NCI-H510A treated with DMSO at 0.1 percent for 48 hours (cell line): ENCODE measurements around the gene FLVCR1.
"Not testable (repeated sequence)": the region's sequence is repeated elsewhere in the genome, so short reads cannot be mapped to it uniquely, and the experiment has no call there.

ENCODE experiments used
- DNase-seq: peaks from one replicate; lab custom pipeline; 2025; lab: John Stamatoyannopoulos, UW

The FLVCR1 gene

DNA sequence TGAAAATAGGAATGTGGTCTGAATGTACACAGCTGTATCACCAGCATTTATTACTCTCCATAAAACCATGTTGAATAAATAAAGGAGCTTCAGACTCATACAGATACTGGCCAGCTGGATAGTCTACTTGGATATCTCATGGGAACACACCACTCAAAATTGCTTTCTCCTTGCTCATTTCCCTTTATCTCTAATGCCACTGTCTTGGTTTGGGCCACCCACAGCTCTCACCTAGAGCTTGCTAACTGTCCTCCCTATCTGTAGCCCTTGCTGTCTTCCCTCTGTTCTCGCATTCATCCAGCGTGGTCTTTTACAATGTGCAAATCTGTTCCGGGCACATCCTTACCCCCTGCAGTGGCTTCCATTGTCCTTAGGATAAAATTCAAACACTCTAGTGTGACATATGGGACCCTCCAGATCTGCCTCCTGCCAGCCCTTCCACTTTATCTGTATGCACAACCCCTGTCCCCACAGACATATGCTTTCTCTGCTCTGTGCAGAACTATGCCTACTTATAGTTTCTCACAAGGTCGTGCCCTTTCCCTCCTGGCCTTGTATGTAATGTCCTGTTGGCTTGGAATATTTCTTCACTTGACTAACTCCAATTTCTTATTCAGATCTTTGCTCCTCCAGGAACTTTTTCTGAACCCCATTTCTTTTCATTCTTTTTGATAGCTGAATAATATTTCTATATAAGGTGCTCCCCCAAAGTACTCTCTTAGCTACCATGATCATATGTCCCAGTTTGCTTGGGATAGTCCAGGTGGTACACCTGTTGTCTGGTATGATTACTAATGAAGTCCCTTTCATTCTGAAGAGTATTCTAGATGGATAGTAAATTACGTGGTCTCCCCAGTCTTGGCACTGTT, 2.9 kb downstream of the FLVCR1 start:
- no peak for DNase-seq

- DNase-seq = no peak
Observed at GRCh38 chr1:212862111-212862690, 4.1 kb downstream of the FLVCR1 start.

GRCh38 chr1:212863345-212863744, 5.3 kb downstream of the FLVCR1 start:
- DNase-seq = not testable (repeated sequence)

- no peak for DNase-seq
Observed at GRCh38 chr1:212864201-212864600, 6.1 kb downstream of the FLVCR1 start.

DNA sequence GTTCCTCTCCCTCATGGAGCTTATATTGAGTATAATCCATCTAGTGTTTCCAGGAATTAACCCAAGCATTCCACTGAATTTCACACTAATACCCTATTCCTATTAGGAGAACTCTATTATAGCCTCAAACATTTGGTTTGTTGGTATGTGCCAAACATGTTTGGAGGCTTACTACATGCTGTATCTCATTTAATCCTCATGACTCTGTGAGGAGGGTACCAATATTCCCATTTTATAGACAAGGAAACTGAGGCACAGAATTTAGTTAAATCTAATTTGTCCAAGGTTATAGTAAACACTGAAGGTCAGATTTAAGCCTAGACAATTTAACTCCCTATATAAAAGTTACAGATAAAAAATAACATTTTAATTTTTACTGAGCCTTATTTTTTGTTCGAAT, 9.1 kb downstream of the FLVCR1 start:
- no peak for DNase-seq

DNA sequence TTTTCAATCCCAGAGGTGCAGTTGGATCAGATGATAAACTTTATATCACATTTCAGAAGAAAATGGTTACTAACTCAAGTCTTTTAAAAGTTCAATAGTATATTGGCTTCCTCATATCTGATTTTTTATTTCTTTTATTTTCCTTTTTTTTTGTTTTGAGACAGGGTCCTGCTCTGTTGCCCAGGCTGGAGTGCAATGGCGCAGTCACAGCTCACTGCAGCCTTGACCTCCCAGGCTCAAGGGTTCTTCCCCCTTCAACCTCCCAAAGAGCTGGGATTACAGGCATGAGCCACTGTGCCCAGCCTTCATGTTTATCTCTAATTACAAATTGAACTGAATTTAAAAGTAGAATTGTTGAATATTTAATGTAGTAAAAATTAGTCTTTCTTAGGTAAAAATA, 13.9 kb downstream of the FLVCR1 start:
- DNase-seq = no peak

GRCh38 chr1:212873518-212873917, 15.4 kb downstream of the FLVCR1 start:
- no peak for DNase-seq

GRCh38 chr1:212878418-212878817, 20.3 kb downstream of the FLVCR1 start:
- DNase-seq = no peak

DNA sequence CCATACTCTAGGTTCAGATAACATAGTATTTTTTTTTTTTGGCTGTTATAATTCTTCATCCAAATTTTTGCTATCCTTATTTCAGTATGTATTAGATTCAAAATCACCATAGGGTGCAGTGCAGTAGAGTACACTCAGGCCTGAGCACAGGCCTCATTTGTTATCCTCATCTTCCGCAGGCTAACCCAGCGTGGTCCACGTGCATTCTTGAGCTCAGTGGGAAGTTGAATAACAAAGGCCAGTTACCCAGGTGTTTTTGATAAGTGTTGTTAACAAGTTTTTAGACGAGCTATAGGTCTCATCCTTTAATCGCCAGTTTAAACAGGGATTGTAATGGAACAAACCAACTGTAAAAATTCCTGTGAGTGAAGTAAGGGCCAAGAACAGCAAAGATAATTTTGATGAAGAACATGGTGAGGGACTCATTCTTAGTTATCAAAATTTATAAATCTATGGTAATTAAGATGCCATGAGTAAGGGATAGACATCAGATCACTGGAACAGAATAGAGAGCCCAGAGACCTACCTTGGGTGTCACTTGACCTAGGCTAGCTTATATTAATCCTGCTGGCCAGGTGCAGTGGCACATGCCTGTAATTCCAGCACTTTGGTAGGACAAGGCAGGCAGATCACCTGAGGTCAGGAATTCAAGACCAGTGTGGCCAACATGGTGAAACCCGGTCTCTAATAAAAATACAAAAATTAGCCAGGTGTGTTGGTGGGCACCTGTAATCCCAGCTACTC, 22.0 kb downstream of the FLVCR1 start:
- no peak for DNase-seq

GRCh38 chr1:212884592-212884991, 26.5 kb downstream of the FLVCR1 start:
- no peak for DNase-seq

DNA sequence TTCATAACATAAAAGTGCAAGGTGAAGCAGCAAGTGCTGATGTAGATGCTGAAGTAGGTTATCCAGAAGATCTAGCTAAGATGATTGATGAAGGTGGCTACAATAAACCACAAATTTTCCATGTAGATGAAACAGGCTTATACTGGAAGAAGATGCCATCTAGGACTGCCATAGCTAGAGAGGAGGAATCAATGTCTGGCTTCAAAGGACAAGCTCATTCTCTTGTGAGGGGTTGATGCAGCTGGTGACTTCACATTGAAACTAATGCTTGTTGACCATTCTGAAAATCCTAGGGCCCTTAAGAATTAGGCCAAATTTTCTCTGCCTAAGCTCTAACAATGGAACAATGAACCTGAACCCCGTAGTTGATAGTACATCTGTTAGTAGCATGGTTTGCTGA, 34.0 kb downstream of the FLVCR1 start:
- DNase-seq = no peak

DNA sequence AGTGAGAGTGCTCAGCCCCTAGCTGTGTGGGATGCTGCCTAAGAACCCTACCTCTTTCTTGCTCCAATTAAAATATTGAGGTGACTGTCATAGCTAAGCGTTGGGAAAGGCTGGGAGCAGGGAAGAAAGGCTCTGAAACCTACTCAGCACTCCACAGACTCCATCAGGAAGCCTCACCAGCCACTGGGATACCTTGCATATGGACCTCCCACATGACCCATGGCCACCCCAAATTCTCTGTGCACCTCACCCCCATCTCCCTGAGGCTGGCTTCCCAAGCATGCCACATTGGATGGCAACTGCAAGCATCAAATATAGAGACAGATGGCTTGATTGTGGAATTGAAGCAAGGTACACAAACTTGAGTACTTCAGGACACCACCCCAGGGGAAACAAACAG, 41.8 kb downstream of the FLVCR1 start:
- no peak for DNase-seq

DNA sequence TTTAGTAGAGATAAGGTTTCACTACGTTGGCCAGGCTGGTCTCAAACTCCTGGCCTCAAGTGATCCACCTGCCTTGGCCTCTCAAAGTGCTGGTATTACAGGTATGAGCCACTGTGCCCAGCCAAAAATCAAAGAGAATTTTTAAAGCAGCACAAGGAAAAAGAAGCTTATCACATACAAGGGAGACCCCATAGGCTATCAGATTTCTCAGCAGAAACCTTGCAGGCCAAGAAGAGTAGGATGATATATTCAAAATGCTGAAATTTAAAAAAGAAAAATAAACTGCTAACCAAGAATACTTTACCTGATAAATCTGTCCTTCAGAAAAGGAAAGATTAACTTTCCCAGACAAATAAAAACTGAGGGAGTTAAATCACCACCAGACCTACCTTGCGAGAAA, 43.2 kb downstream of the FLVCR1 start:
- no peak for DNase-seq

DNA sequence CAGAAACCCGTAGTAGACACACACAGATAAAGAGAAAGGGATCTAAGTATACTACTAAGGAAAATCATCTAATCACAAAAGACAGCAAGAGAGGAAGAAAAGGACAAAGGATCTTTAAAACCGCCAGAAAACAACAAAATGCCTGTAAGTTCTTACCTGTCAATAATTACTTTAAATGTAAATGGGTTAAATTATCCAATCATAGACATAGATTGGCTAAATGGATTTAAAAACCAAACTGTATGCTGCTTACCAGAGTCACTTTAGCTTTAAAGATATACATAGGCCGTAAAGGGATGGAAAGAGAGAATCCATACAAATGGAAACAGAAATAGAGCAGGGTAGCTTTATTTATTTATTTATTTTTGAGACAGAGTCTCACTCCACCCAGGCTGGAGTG, 44.0 kb downstream of the FLVCR1 start:
- DNase-seq = no peak

DNA sequence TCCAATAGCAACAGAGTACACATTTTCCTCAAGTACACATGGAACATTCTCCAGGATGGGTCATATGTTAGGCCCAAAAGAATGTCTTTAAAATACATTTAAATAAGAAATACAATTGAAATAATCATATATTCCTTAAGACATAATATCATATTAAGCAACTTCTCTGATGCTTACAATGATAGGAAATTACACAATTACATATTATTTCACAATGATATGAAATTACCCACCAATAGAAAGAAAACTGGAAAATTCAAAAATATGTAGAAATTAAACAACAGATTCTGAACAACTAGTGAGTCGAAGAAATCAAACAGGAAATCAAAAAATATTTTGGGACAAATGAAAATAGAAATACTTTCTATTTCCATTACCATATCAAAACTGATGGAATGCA, 45.6 kb downstream of the FLVCR1 start:
- no peak for DNase-seq

DNA sequence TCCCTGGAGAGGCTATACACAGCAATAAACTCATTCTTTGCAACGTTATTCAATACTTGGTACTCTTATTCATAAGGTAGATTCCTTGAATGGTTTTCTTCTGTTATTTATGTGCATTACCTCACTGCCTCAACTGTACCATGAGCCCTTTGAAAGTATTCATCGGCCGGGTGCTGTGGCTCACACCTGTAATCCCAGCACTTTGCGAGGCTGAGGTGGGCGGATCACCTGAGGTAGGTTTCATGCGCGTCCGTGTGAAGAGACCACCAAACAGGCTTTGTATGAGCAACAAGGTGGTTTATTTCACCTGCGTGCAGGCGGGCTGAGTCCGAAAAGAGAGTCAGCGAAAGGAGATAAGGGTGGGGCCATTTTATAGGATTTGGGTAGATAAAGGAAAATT, 50.0 kb downstream of the FLVCR1 start:
- not testable (repeated sequence) for DNase-seq

GRCh38 chr1:212908971-212909370, 50.9 kb downstream of the FLVCR1 start:
- DNase-seq = no peak

DNA sequence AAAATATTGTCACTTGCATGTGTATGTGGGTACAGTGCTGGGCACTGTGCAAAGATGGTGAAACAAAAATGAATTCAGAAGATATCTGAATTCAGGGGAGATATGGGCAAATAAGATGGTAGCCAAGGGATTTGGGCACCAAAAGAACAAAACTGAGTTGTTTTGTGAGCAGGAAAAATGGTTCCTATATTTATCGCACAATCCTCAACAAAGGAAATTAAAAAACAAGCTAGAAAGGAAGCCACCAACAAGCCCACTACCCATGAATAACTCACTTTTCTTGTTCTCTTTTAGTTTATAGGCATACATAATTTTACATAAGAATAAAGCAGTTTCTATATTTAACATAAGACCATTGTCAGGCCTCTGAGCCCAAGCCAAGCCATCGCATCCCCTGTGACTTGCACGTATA, 51.6 kb downstream of the FLVCR1 start:
- DNase-seq = no peak

- not testable (repeated sequence) for DNase-seq
Observed at GRCh38 chr1:212910213-212910612, 52.1 kb downstream of the FLVCR1 start.

GRCh38 chr1:212913638-212914037, 55.6 kb downstream of the FLVCR1 start:
- DNase-seq = not testable (repeated sequence)

DNA sequence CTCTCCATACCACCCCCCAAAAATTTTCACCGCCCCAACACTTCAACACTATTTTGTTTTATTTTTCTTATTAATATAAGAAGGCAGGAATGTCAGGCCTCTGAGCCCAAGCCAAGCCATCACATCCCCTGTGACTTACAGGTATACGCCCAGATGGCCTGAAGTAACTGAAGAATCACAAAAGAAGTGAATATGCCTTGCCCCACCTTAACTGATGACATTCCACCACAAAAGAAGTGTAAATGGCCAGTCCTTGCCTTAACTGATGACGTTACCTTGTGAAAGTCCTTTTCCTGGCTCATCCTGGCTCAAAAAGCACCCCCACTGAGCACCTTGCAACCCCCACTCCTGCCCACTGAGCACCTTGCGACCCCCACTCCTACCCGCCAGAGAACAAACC, 56.0 kb downstream of the FLVCR1 start:
- DNase-seq = not testable (repeated sequence)

GRCh38 chr1:212914789-212915188, 56.7 kb downstream of the FLVCR1 start:
- DNase-seq = no peak
